Gastroesophageal sphincter (tissue), 4 donors: Measurements from ENCODE around the gene ISYNA1. TPM values are rescaled to one million over a fixed set of nuclear protein-coding genes. Genes with fewer than 3 reads are reported as not detected.

ENCODE experiments used
- ATAC-seq: fragments of 150-250 bp; one replicate; pipeline ENCODE4 v1.9.1; 2016; ENCODE audit warnings: mild to moderate bottlenecking, moderate library complexity
- H3K27ac ChIP-seq, 4 donors: fragments of 200-600 bp; sonication (generic) in 3 of 4; 1 replicate in 3 of 4; 2 replicates in 1 of 4; pipeline ENCODE4 v1.5.1; 2016 to 2019
- H3K27me3 ChIP-seq: fragments of 200-600 bp; sonication (generic); one replicate; pipeline ENCODE4 v1.5.1; 2019
- H3K36me3 ChIP-seq, 2 donors: fragments of 200-600 bp; sonication (generic); one replicate each; pipeline ENCODE4 v1.5.1; 2019; ENCODE audit warnings: control low read depth in 1 of 2
- H3K4me1 ChIP-seq, 3 donors: fragments of 200-600 bp; sonication (generic); 1 replicate in 2 of 3; 2 replicates in 1 of 3; pipeline ENCODE4 v1.5.1; 2016 to 2019; ENCODE audit warnings: control low read depth in 2 of 3
- H3K4me3 ChIP-seq, 2 donors: fragments of 200-600 bp; sonication (generic); one replicate each; pipeline ENCODE4 v1.5.1; 2019; ENCODE audit warnings: mild to moderate bottlenecking in 1 of 2, moderate library complexity in 1 of 2
- H3K9me3 ChIP-seq, 3 donors: fragments of 200-600 bp; sonication (generic); one replicate each; pipeline ENCODE4 v1.5.1; 2017 to 2019; ENCODE audit warnings: control low read depth in 2 of 3
- CTCF ChIP-seq, 4 experiments: fragments of 200-600 bp in 2 of 4; fragments of 450-650 bp in 2 of 4; sonication (generic) in 1 of 4; IDR thresholded peaks; one replicate each; pipeline ENCODE4 v1.5.1; 2017 to 2019; ENCODE audit warnings: antibody characterized with exemption in 4 of 4, mild to moderate bottlenecking in 2 of 4, moderate library complexity in 2 of 4
- EP300 ChIP-seq: sonication (generic); formaldehyde crosslinking; IDR thresholded peaks from one replicate; pipeline ENCODE4 v1.6.1; 2017; ENCODE audit warnings: antibody characterized with exemption, mild to moderate bottlenecking
- POLR2A ChIP-seq, 2 donors: fragments of 450-650 bp; IDR thresholded peaks; one replicate each; pipeline ENCODE4 v1.6.1; 2017; ENCODE audit warnings: antibody characterized with exemption in 2 of 2, mild to moderate bottlenecking in 2 of 2, moderate library complexity in 1 of 2
- POLR2AphosphoS5 ChIP-seq: sonication (generic); formaldehyde crosslinking; IDR thresholded peaks from one replicate; pipeline ENCODE4 v1.6.1; 2017; ENCODE audit warnings: antibody characterized with exemption
- WGBS, 2 donors: methylation state at CpG; one replicate each; pipeline ENCODE4 v1.1.5; 2018; ENCODE audit warnings: low coverage in 1 of 2; 5-methylcytosine and 5-hydroxymethylcytosine counted together
- small RNA-seq, 4 donors: library from RNA; depleted of rRNA; stranded (forward); fragments of <200 nt; gene quantifications; one replicate each; pipeline ENCODE3, GENCODE V24; 2016
- total RNA-seq, 4 donors: library from RNA; depleted of rRNA; stranded (reverse); fragments of >200 nt; gene quantifications; one replicate each; pipeline ENCODE4 v1.1.0, GENCODE V29; 2016

ISYNA1 gene
- total RNA-seq, 4 donors from 2014 or later, result 15.2 to 31.6 (median 19.8) TPM

GRCh38 chr19:18385359-18385674 lies 52.6 kb downstream of the ISYNA1 start:
- Histone ChIP-seq H3K4me3 (no peak overlapping the region), H3K27me3 (peaks cover 53% of the 10 kb centered on the region), H3K36me3 (no peaks in the 10 kb centered on the region), H3K9me3 (no peaks in the 10 kb centered on the region), H3K27ac (no peak overlapping the region), H3K4me1 (peaks cover 0 to 34% (median 7%) of the 10 kb centered on the region in 3 donors)
- ATAC-seq, result no peak
- TF ChIP-seq EP300 (no peak), POLR2AphosphoS5 (no peak), CTCF (IDR thresholded peaks at IDR 0.05) (no peak), POLR2A (IDR thresholded peaks at IDR 0.05) (no peak)
- WGBS, 2 donors, result 100% methylated on average over 1 to 2 of the region's 3 CpGs

GRCh38 chr19:18384775-18385174 lies 53.2 kb downstream of the ISYNA1 start:
- Histone ChIP-seq H3K27me3 (peaks cover 53% of the 10 kb centered on the region), H3K27ac (no peak overlapping the region), H3K4me1 (peaks cover 0 to 39% (median 7%) of the 10 kb centered on the region in 3 donors), H3K9me3 (no peaks in the 10 kb centered on the region), H3K4me3 (no peak overlapping the region), H3K36me3 (no peaks in the 10 kb centered on the region)
- no peak for ATAC-seq
- TF ChIP-seq EP300, result no peak
- no peak for TF ChIP-seq POLR2A (IDR thresholded peaks at IDR 0.05)
- TF ChIP-seq CTCF (IDR thresholded peaks at IDR 0.05), result no peak
- no peak for TF ChIP-seq POLR2AphosphoS5
- WGBS, 2 donors, result 76 to 90% methylated on average over 2 to 6 of the region's 7 CpGs

Small RNA genes within 50 kb of the gene (small RNA-seq; reads per million reads assigned to genes)
- 0 reads per million in 4 donors for gene MIR3189

Other genes starting within 250 kb of the ISYNA1 start
- gene MPV17L2, start 244.9 kb downstream of the ISYNA1 start, total RNA-seq, result 10 to 100 TPM; 13.8 to 30.7 (median 22.4) TPM
- gene RAB3A, start 234.1 kb downstream of the ISYNA1 start, total RNA-seq, result 1 to 10 TPM in 3 of 4 donors, under 1 TPM in 1; 0.92 to 3.8 (median 1.6) TPM
- 1 to 10 TPM in 1 of 4 donors, under 1 TPM in 3; 0.35 to 2.3 (median 0.53) TPM for gene PDE4C, start 211.7 kb downstream of the ISYNA1 start, total RNA-seq
- 1 to 10 TPM in 2 of 4 donors, under 1 TPM in 2; 0.27 to 4.4 (median 1.3) TPM for gene IQCN, start 163.7 kb downstream of the ISYNA1 start, total RNA-seq
- gene JUND, start 156.5 kb downstream of the ISYNA1 start, total RNA-seq, result 100 to 1,000 TPM; 241 to 573 (median 297) TPM
- gene LSM4, start 115.1 kb downstream of the ISYNA1 start, total RNA-seq, result 100 to 1,000 TPM in 1 of 4 donors, 10 to 100 TPM in 3; 81.2 to 116 (median 94.5) TPM
- 10 to 100 TPM; 15.0 to 38.2 (median 23.1) TPM for gene PGPEP1, start 97.5 kb downstream of the ISYNA1 start, total RNA-seq
- 1 to 10 TPM in 3 of 4 donors, under 1 TPM in 1; 0.62 to 3.7 (median 3.0) TPM for gene GDF15, start 52.0 kb downstream of the ISYNA1 start, total RNA-seq
- gene LRRC25, start 40.5 kb downstream of the ISYNA1 start, total RNA-seq, result 10 to 100 TPM in 1 of 4 donors, 1 to 10 TPM in 3; 1.9 to 19.0 (median 4.8) TPM
- 10 to 100 TPM; 58.4 to 76.2 (median 61.3) TPM for gene SSBP4, start 18.7 kb downstream of the ISYNA1 start, total RNA-seq
- gene ELL, start 83.9 kb upstream of the ISYNA1 start, total RNA-seq, result 10 to 100 TPM; 12.5 to 19.0 (median 14.7) TPM
- 100 to 1,000 TPM; 408 to 436 (median 418) TPM for gene FKBP8, start 105.4 kb upstream of the ISYNA1 start, total RNA-seq
- 100 to 1,000 TPM; 130 to 137 (median 135) TPM for gene KXD1, start 119.7 kb upstream of the ISYNA1 start, total RNA-seq
- 100 to 1,000 TPM; 371 to 644 (median 574) TPM for gene UBA52, start 133.7 kb upstream of the ISYNA1 start, total RNA-seq
- gene REX1BD, start 150.7 kb upstream of the ISYNA1 start, total RNA-seq, result 10 to 100 TPM; 64.8 to 72.6 (median 68.6) TPM
- 10 to 100 TPM; 10.9 to 67.4 (median 42.7) TPM for gene CRLF1, start 168.7 kb upstream of the ISYNA1 start, total RNA-seq
- gene TMEM59L, start 174.7 kb upstream of the ISYNA1 start, total RNA-seq, result 1 to 10 TPM in 3 of 4 donors, under 1 TPM in 1; 0.96 to 4.0 (median 2.0) TPM
- gene KLHL26, start 198.9 kb upstream of the ISYNA1 start, total RNA-seq, result 10 to 100 TPM; 12.9 to 19.0 (median 14.6) TPM
- gene CRTC1, start 245.5 kb upstream of the ISYNA1 start, total RNA-seq, result 1 to 10 TPM; 3.8 to 8.9 (median 6.3) TPM